AG20443 (cell line): ENCODE results near the gene DHRS2.
"Not testable (repeated sequence)": the region's sequence is repeated elsewhere in the genome, so short reads cannot be mapped to it uniquely, and the experiment has no call there.

Experiments
- DNase-seq: peaks from one replicate; pipeline ENCODE4 v3.0.0; 2012; ENCODE audit warnings: low spot score, mixed read lengths

DHRS2 gene

GRCh38 chr14:23648764-23649460 is 12.7 kb downstream of the DHRS2 start:
- DNase-seq, result no peak

- DNase-seq, result no peak
Measured at GRCh38 chr14:23650506-23650905, 14.3 kb downstream of the DHRS2 start.

GRCh38 chr14:23653051-23653450 is 16.9 kb downstream of the DHRS2 start:
- DNase-seq, result no peak

GRCh38 chr14:23654231-23654630 is 18.1 kb downstream of the DHRS2 start:
- no peak for DNase-seq

GRCh38 chr14:23657959-23658470 is 21.9 kb downstream of the DHRS2 start:
- DNase-seq, result no peak

GRCh38 chr14:23660290-23661226 is 24.4 kb downstream of the DHRS2 start:
- no peak for DNase-seq

- no peak for DNase-seq
Measured at GRCh38 chr14:23661542-23661941, 25.4 kb downstream of the DHRS2 start.

GRCh38 chr14:23663127-23663526 is 27.0 kb downstream of the DHRS2 start:
- DNase-seq, result no peak

- no peak for DNase-seq
Measured at GRCh38 chr14:23663711-23664110, 27.5 kb downstream of the DHRS2 start.

- no peak for DNase-seq
Measured at GRCh38 chr14:23664207-23664885, 28.2 kb downstream of the DHRS2 start.

- DNase-seq, result no peak
Measured at GRCh38 chr14:23665302-23666016, 29.3 kb downstream of the DHRS2 start.

- no peak for DNase-seq
Measured at GRCh38 chr14:23667134-23667533, 31.0 kb downstream of the DHRS2 start.

- no peak for DNase-seq
Measured at GRCh38 chr14:23669441-23669840, 33.3 kb downstream of the DHRS2 start.

- no peak for DNase-seq
Measured at GRCh38 chr14:23670481-23670880, 34.3 kb downstream of the DHRS2 start.

GRCh38 chr14:23672200-23672599 is 36.0 kb downstream of the DHRS2 start:
- no peak for DNase-seq

- no peak for DNase-seq
Measured at GRCh38 chr14:23675337-23675736, 39.2 kb downstream of the DHRS2 start.

- DNase-seq, result no peak
Measured at GRCh38 chr14:23675906-23676305, 39.7 kb downstream of the DHRS2 start.

- no peak for DNase-seq
Measured at GRCh38 chr14:23681337-23681736, 45.2 kb downstream of the DHRS2 start.

- not testable (repeated sequence) for DNase-seq
Measured at GRCh38 chr14:23689709-23690514, 53.7 kb downstream of the DHRS2 start.

- DNase-seq, result no peak
Measured at GRCh38 chr14:23692416-23692815, 56.3 kb downstream of the DHRS2 start.

- DNase-seq, result no peak
Measured at GRCh38 chr14:23693252-23693775, 57.1 kb downstream of the DHRS2 start.
